H1 (cell line): ENCODE measurements around the gene UBA3. TPM values are rescaled to one million over a fixed set of nuclear protein-coding genes. Genes with fewer than 3 reads are reported as not detected.
A peak's percentile ranks its signal among the peaks of the same experiment; 100 is the strongest.

Source experiments
- ATF3 ChIP-seq: IDR thresholded peaks from 2 replicates; pipeline ENCODE4 v1.6.1; 2011; ENCODE audit warnings: low read depth, mild to moderate bottlenecking, low read length; ENCODE audit not compliant: insufficient read depth
- BCL11A ChIP-seq, 2 experiments: IDR thresholded peaks; one replicate each; pipeline ENCODE4 v1.6.1; 2011; ENCODE audit warnings: low read depth in 2 of 2, low read length in 2 of 2, mild to moderate bottlenecking in 2 of 2
- BRCA1 ChIP-seq: IDR thresholded peaks from 2 replicates; pipeline ENCODE4 v1.6.1; 2012; ENCODE audit warnings: low read depth, low read length, improper control_type of control experiment
- CBX5 ChIP-seq: fragments of 300-800, 300-1000 bp; sonication (generic); IDR thresholded peaks from 2 replicates; pipeline ENCODE4 v1.7.1; 2016; ENCODE audit warnings: antibody characterized with exemption, low read length, low read depth
- CBX8 ChIP-seq: fragments of 300-800, 300-1000 bp; sonication (generic); IDR thresholded peaks from 2 replicates; pipeline ENCODE4 v1.7.1; 2016; ENCODE audit warnings: low read depth, low read length, borderline replicate concordance
- CEBPB ChIP-seq: IDR thresholded peaks from 2 replicates; pipeline ENCODE4 v1.6.1; 2012; ENCODE audit warnings: low read depth, low read length
- CTBP2 ChIP-seq: IDR thresholded peaks from 2 replicates; pipeline ENCODE4 v1.7.0; 2011; ENCODE audit warnings: borderline replicate concordance, mild to moderate bottlenecking, moderate library complexity, mixed read lengths, low read length; ENCODE audit not compliant: insufficient read depth, insufficient read length
- EZH2 ChIP-seq: fragments of 200-600 bp; sonication (generic); IDR thresholded peaks from 2 replicates; pipeline ENCODE4 v1.7.1; 2012; ENCODE audit warnings: low read depth, mild to moderate bottlenecking, moderate library complexity, low read length, inconsistent platforms; ENCODE audit not compliant: severe bottlenecking
- GABPA ChIP-seq: IDR thresholded peaks from 2 replicates; pipeline ENCODE4 v1.6.1; 2011; ENCODE audit warnings: mild to moderate bottlenecking, low read length, moderate library complexity, borderline replicate concordance; ENCODE audit not compliant: insufficient read depth
- HDAC2 ChIP-seq, 2 experiments: fragments of 300-600 bp in 1 of 2; sonication (generic) in 1 of 2; IDR thresholded peaks; 2 replicates each; pipeline ENCODE4 v1.6.1; 2011 to 2012; ENCODE audit warnings: low read depth in 2 of 2, low read length in 2 of 2, mild to moderate bottlenecking in 2 of 2, moderate library complexity in 2 of 2, borderline replicate concordance in 1 of 2, inconsistent platforms in 1 of 2
- HDAC6 ChIP-seq: IDR thresholded peaks from one replicate; pipeline ENCODE4 v1.7.1; 2012; ENCODE audit warnings: low read depth, mild to moderate bottlenecking, inconsistent platforms, low read length, moderate library complexity
- KDM5A ChIP-seq: fragments of 200-600 bp; IDR thresholded peaks from 2 replicates; pipeline ENCODE4 v1.7.1; 2012; ENCODE audit warnings: mild to moderate bottlenecking, low read length, inconsistent platforms, mixed read lengths
- MAFK ChIP-seq: IDR thresholded peaks from 2 replicates; pipeline ENCODE4 v1.6.1; 2012; ENCODE audit warnings: low read depth, mild to moderate bottlenecking, improper control_type of control experiment, low read length
- NANOG ChIP-seq: IDR thresholded peaks from 2 replicates; pipeline ENCODE4 v1.6.1; 2011; ENCODE audit warnings: low read length, low read depth, mild to moderate bottlenecking, inconsistent platforms; ENCODE audit not compliant: insufficient read depth, poor library complexity, severe bottlenecking
- PHF8 ChIP-seq: fragments of 200-600 bp; sonication (generic); conservative IDR thresholded peaks from 2 replicates; pipeline ENCODE4 v1.7.1; 2012; ENCODE audit warnings: low read depth, mild to moderate bottlenecking, inconsistent platforms, low read length, moderate library complexity
- POLR2AphosphoS5 ChIP-seq: IDR thresholded peaks from 2 replicates; pipeline ENCODE4 v1.6.1; 2011; ENCODE audit warnings: low read depth, low read length
- POU5F1 ChIP-seq: IDR thresholded peaks from 2 replicates; pipeline ENCODE4 v1.6.1; 2011; ENCODE audit warnings: low read depth, mild to moderate bottlenecking, low read length, moderate library complexity
- RBBP5 ChIP-seq: IDR thresholded peaks from 2 replicates; pipeline ENCODE4 v1.7.1; 2012; ENCODE audit warnings: low read depth, mild to moderate bottlenecking, inconsistent platforms, low read length, moderate library complexity, borderline replicate concordance
- SIN3A ChIP-seq, 2 experiments: IDR thresholded peaks in 1 of 2; conservative IDR thresholded peaks in 1 of 2; 2 replicates each; pipeline ENCODE4 v1.6.1; 2011 to 2012; ENCODE audit warnings: low read length in 2 of 2, improper control_type of control experiment in 1 of 2, low read depth in 1 of 2, mild to moderate bottlenecking in 1 of 2
- SIRT6 ChIP-seq: IDR thresholded peaks from one replicate; pipeline ENCODE4 v1.7.1; 2012; ENCODE audit warnings: low read length, inconsistent platforms
- SP1 ChIP-seq: IDR thresholded peaks from 2 replicates; pipeline ENCODE4 v1.6.1; 2011; ENCODE audit warnings: low read depth, low read length
- SUZ12 ChIP-seq: fragments of 200-600 bp; sonication (generic); IDR thresholded peaks from 2 replicates; pipeline ENCODE4 v1.6.1; 2012; ENCODE audit warnings: mild to moderate bottlenecking, inconsistent platforms, low read length, moderate library complexity, mixed read lengths
- YY1 ChIP-seq: IDR thresholded peaks from 2 replicates; pipeline ENCODE4 v1.6.1; 2011; ENCODE audit warnings: low read depth, mild to moderate bottlenecking, low read length
- polyA plus RNA-seq, 7 experiments: library from polyadenylated mRNA; depleted of rRNA in 3 of 7; stranded (reverse) in 5 of 7; unstranded in 2 of 7; fragments of >200 nt in 5 of 7; fragments of 200-250 nt in 2 of 7; gene quantifications; 1 replicate in 5 of 7; 2 replicates in 1 of 7; 4 replicates in 1 of 7; pipeline versions ENCODE4 v1.2.1 to v1.2.3, GENCODE V29; 2011 to 2013; ENCODE audit warnings: missing spikeins in 2 of 7, mixed read lengths in 2 of 7
- total RNA-seq: library from RNA; stranded (reverse); fragmentation: NEBNext Ultra II Directional; extraction: Animal tissue kit (Norgen Biotek cat#: 25700); gene quantifications from 2 replicates; pipeline ENCODE4 v1.2.1, GENCODE V29; 2021

The UBA3 gene
- total and polyA plus RNA-seq, 2 of the 8 experiments (the other 6 are each of a cell fraction or from before 2014, with no cell fraction given) = 40.8 to 97.8 TPM

DNA sequence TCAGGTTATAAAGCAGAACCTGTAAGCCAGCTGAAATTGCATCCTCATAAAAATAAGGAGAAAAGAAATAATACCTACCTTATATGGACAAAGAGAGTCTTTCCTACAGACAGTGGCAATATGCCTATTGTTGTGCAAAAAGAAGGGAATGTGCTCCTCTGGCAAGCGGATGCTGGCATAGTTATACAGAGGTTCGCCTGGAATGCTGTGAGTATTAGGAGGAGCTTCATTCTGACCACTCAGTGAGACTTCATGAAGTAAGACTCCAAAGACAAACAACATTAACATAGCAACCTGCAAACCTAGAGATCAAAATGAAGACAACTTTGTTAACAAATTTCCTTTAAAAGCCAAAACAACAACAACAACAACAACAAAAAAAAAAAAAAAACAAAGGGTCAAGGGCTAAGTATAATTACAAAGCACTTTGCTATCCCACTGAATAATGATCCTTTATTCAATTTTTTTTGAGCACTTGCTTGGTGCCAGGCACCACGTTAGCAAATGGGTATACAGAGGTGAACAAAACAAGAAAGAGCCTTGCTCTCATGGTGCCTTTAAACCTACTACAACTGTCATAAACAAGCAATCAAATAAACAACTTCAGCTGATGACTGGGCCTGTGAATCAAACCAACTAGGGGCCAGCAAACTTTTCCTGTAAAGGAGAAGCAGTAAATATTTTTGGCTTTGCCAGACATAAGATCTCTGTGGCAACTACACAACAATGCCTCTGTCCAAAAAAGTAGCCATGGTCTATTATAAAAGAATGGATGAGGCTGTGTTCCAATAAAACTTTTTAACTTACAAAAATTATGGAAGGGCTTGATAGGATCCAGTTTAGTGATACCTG is 70.4 kb downstream of the UBA3 start (continued):
- peak; percentile 45; the same call in 1 of the 2 replicates for TF ChIP-seq SP1
- TF ChIP-seq CBX5 = no peak
- TF ChIP-seq RBBP5 = no peak
- peak; percentile 50 for TF ChIP-seq NANOG
- TF ChIP-seq BCL11A (IDR thresholded peaks at IDR 0.05; ENCODE audit: low read depth in 2 of 2, low read length in 2 of 2) = no peak
- peak; percentile 44; the same call in 1 of the 2 replicates for TF ChIP-seq CEBPB
- no peak for TF ChIP-seq SUZ12
- no peak for TF ChIP-seq CTBP2
- TF ChIP-seq POLR2AphosphoS5 = peak; percentile 56; the same call in 1 of the 2 replicates
- TF ChIP-seq HDAC6 = no peak
- no peak for TF ChIP-seq HDAC2 (IDR thresholded peaks at IDR 0.05; ENCODE audit: borderline replicate concordance in 1 of 2, low read depth in 2 of 2, low read length in 2 of 2)
- TF ChIP-seq YY1 = no peak
- TF ChIP-seq ATF3 = no peak
- no peak for TF ChIP-seq PHF8
- no peak for TF ChIP-seq EZH2
- TF ChIP-seq SIN3A (conservative IDR thresholded peaks at IDR 0.05 in 1 of 2, IDR thresholded peaks at IDR 0.05 in 1 of 2; ENCODE audit: low read depth in 1 of 2, low read length in 2 of 2) = 0 out of 4 replicates have a peak, but pooled peaks of 1 of the 2 experiments have one; percentile 16
- TF ChIP-seq CBX8 = no peak
- no peak for TF ChIP-seq SIRT6
- TF ChIP-seq POU5F1 = no peak
- no peak for TF ChIP-seq GABPA
- no peak for TF ChIP-seq MAFK
- TF ChIP-seq BRCA1 = no peak
- no peak for TF ChIP-seq KDM5A
